Islet precursor cell (in vitro differentiated cells): ENCODE data around the gene MESD.

ENCODE experiments used
- DNase-seq: peaks from one replicate; pipeline ENCODE4 v3.0.0-alpha.2; 2018

MESD gene

GRCh38 chr15:80989518-80990478, at the start of gene MESD:
TSS of gene MESD (minus strand) at chr15:80989819. CDS start at chr15:80989791, 28 bp downstream.
- DNase-seq, result peak; percentile 98

GRCh38 chr15:81038975-81039607, 49.5 kb upstream of the MESD start:
- no peak for DNase-seq

GRCh38 chr15:81037952-81038743, 48.5 kb upstream of the MESD start:
- no peak for DNase-seq

- no peak for DNase-seq
Measured at GRCh38 chr15:81033508-81033907, 43.9 kb upstream of the MESD start.

- DNase-seq, result no peak
Measured at GRCh38 chr15:81032818-81033217, 43.2 kb upstream of the MESD start.

GRCh38 chr15:81032355-81032754, 42.7 kb upstream of the MESD start:
- DNase-seq, result no peak

- no peak for DNase-seq
Measured at GRCh38 chr15:81031203-81031602, 41.6 kb upstream of the MESD start.

- DNase-seq, result no peak
Measured at GRCh38 chr15:81030301-81030750, 40.7 kb upstream of the MESD start.

- no peak for DNase-seq
Measured at GRCh38 chr15:81029414-81030300, 40.0 kb upstream of the MESD start.

GRCh38 chr15:81026836-81027599, 37.4 kb upstream of the MESD start:
- no peak for DNase-seq

- DNase-seq, result no peak
Measured at GRCh38 chr15:81025721-81026370, 36.2 kb upstream of the MESD start.

- DNase-seq, result no peak
Measured at GRCh38 chr15:81024936-81025335, 35.3 kb upstream of the MESD start.

- DNase-seq, result no peak
Measured at GRCh38 chr15:81024265-81024872, 34.8 kb upstream of the MESD start.

GRCh38 chr15:81023483-81024264, 34.1 kb upstream of the MESD start:
- DNase-seq, result no peak

GRCh38 chr15:81021321-81021720, 31.7 kb upstream of the MESD start:
- no peak for DNase-seq

- DNase-seq, result no peak
Measured at GRCh38 chr15:81018197-81018596, 28.6 kb upstream of the MESD start.

GRCh38 chr15:81016489-81017068, 27.0 kb upstream of the MESD start:
- DNase-seq, result no peak

GRCh38 chr15:81015621-81016488, 26.2 kb upstream of the MESD start:
- DNase-seq, result no peak
